GM19193 (cell line): ENCODE results near the gene PPP4C.
A peak's percentile ranks its signal among the peaks of the same experiment; 100 is the strongest.

Source experiments
- POLR2A ChIP-seq: IDR thresholded peaks from 4 replicates; pipeline ENCODE4 v1.6.1; 2011; ENCODE audit not compliant: insufficient read depth, insufficient read length; ENCODE audit errors: extremely low read depth

The PPP4C gene

DNA sequence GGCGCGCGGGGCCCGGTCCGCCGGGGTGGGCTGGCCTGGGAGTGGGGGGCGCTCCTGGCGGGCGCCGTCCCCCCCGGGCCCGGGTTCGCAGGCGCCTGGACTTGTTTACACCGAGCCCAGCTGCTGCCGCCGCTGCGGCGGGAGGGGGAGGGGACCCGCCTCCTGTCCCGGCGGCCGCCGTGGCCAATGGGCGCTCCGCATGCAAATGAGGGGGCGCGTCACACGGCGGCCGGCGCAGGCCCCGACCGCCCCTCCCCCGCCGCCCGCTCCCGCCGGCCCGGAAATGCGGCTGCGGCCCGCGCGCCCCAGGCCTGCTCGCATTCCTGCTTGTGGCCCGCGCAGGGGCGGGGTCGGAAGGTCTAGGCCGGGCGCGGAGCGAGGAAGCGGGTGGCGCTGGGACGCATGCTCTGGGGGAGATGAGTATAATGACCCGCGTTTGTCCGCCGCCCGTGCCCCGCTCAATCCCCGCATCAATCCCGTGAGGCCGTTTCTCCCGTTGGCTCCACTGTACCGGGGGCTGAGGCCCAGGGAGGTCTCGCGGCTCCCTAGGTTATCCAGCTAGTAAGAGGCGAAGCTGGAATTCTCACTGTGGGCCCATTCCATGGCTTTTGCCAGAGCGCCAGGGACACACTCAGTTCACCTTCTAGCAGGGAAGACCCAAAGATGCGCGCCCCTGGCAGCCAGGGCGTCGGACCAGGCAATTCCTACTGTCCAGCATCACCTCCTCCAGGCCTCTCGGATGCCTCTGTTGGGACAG lies 20.5 kb downstream of the PPP4C start, which contains the start of gene YPEL3:
YPEL3 (minus strand) TSS at position 109 of the 757 bp plus-strand sequence. CDS start 731 bp downstream, outside the sequence.
- peak; percentile 68 for TF ChIP-seq POLR2A

DNA sequence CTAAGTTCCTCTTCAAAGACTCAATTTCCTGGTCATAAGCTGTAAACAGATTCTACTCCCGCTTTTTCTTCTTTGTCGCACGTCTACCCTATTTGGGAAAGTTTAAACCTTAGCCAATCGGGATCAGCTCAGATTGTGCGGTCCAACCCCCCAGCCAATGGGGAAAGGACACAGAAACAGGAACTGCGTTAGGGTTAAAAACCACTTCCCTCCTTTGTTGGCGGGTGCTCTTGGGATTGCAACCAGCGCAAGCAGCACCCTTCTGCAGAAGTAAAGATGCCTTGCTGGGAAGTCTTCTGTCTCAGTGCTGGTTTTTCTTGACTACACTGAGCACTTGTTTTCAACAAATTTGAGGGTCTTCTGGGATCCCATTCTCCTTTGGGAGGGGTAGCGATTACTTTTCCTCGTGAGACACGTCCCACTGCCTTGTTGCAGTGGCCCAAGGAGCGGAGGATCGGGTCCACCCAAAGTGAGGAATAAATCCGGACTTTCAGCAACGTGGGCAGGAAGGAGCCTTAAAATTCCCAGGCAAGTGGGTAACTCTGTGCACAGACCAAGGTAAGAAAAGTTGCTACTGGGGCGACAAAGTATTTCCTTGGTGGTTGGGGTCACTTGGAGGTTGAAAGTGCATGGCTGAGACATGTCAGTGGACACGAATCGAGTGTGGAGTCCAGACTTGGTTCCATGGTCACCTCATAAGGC lies 21.2 kb downstream of the PPP4C start:
- TF ChIP-seq POLR2A = no peak

DNA sequence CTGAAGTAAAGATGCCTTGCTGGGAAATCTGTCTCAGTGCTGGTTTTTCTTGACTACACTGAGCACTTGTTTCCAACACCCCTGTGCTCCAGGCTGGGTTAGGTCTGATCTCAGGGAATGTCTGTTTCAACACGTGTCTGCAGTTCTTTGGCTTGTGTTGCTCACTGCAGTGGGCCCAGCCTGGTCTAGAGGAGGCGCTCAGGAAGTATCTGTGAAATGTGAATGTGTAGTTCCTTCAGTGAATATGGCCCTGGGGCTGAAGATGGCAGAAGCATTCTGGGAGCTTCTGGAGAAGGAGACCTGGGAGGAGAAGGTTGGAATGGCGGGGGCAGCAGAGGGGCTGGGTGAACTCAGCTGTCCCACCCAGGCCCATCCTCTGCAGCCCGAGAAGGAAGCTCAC lies 28.3 kb downstream of the PPP4C start:
- no peak for TF ChIP-seq POLR2A

- TF ChIP-seq POLR2A = no peak
Observed at GRCh38 chr16:30104492-30104891, 28.7 kb downstream of the PPP4C start.

- TF ChIP-seq POLR2A = no peak
Observed at GRCh38 chr16:30108059-30108850, 32.5 kb downstream of the PPP4C start.

- no peak for TF ChIP-seq POLR2A
Observed at GRCh38 chr16:30110661-30111060, 34.9 kb downstream of the PPP4C start.

- no peak for TF ChIP-seq POLR2A
Observed at GRCh38 chr16:30112197-30113030, 36.6 kb downstream of the PPP4C start.

GRCh38 chr16:30113031-30113710 lies 37.4 kb downstream of the PPP4C start, which contains the start of gene GDPD3:
GDPD3 (minus strand) TSS chr16:30113537; CDS start chr16:30113478, 59 bp downstream.
- no peak for TF ChIP-seq POLR2A

DNA sequence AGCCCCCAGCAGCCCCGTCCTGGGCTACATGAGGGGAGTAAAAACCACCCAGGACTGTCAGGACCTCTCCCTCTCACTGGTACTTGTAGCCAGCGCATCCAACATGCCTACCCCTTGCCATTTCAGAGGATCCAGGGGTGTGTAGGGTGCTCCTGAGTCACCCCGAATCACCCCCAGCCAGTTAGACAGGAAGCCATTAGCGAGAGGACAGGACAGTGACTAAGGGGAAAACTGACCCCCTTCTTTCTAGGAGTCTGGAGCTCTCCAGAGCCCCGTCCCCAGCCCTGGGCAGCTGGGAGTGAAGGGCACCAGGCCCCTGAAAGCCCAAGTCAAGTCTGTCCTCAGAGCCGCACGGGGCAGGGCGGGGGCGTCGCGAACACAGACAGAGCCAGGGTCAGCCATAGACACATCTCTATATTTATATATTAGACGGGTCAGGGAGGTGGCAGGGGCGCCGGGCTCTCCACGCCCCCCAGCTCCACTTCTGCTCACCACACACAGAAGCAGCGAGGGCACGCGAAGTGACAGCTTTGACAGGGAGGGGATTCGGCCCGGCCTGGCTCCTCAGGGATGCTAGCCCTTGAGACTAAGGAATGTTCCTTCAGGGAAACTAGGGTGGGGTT lies 38.0 kb downstream of the PPP4C start:
- TF ChIP-seq POLR2A = no peak

- no peak for TF ChIP-seq POLR2A
Observed at GRCh38 chr16:30114411-30114810, 38.6 kb downstream of the PPP4C start.

DNA sequence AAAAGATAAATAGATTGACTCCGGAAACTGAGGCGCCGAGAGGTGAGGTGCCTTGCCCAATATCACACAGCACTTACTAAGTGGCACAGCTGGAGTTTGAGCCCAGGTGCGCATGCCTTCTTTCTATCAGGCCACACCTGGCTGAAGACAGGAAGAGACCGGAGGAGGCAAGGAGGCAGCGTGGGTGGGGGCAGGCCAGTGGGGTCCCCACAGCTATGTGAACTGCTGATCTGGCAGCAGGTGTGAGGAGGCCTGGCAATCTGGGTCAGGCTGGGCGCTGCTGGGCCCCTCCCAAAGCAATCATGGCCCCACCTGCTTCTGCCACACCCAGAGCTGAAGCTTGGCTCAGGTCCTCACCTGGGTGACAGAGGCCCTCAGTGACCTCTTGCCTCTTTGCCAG lies 39.4 kb downstream of the PPP4C start:
- TF ChIP-seq POLR2A = no peak

GRCh38 chr16:30116291-30117207 lies 40.8 kb downstream of the PPP4C start:
- no peak for TF ChIP-seq POLR2A

- no peak for TF ChIP-seq POLR2A
Observed at GRCh38 chr16:30117768-30118167, 42.0 kb downstream of the PPP4C start.

- TF ChIP-seq POLR2A = no peak
Observed at GRCh38 chr16:30119428-30119827, 43.6 kb downstream of the PPP4C start.
